ENCODE results near the gene C3orf20. TPM values are rescaled to one million over a fixed set of nuclear protein-coding genes. Genes with fewer than 3 reads are reported as not detected.

C3orf20 gene
- total RNA-seq, 1 donor from 2014 or later, result not detected

- TF ChIP-seq CTCF (IDR thresholded peaks at IDR 0.05), result no peak
- no peaks in the 10 kb centered on the region for H3K36me3 Mint-ChIP-seq (ENCODE audit: low read depth)
- no peak for DNase-seq (ENCODE audit: low spot score)
- H3K27ac Mint-ChIP-seq (ENCODE audit: unreplicated experiment), result no peak overlapping the region
- peaks cover 13% of the 10 kb centered on the region for H3K9me3 Mint-ChIP-seq (ENCODE audit: low read depth)
- peaks cover 7% of the 10 kb centered on the region for H3K27me3 Mint-ChIP-seq (ENCODE audit: low read depth)
- no peaks in the 10 kb centered on the region for H3K4me1 Mint-ChIP-seq (ENCODE audit: low read depth)
- no peak overlapping the region for H3K4me3 Mint-ChIP-seq (ENCODE audit: unreplicated experiment)
Observed at GRCh38 chr3:14698601-14699244, 23.8 kb downstream of the C3orf20 start.

- Mint-ChIP-seq H3K4me1 (ENCODE audit: low read depth) (no peaks in the 10 kb centered on the region), H3K36me3 (ENCODE audit: low read depth) (no peaks in the 10 kb centered on the region), H3K9me3 (ENCODE audit: low read depth) (peaks cover 4% of the 10 kb centered on the region), H3K27me3 (ENCODE audit: low read depth) (peaks cover 11% of the 10 kb centered on the region), H3K4me3 (ENCODE audit: unreplicated experiment) (no peak overlapping the region), H3K27ac (ENCODE audit: unreplicated experiment) (no peak overlapping the region)
- no peak for TF ChIP-seq CTCF (IDR thresholded peaks at IDR 0.05)
- DNase-seq (ENCODE audit: low spot score), result no peak
Observed at GRCh38 chr3:14699643-14700042, 24.7 kb downstream of the C3orf20 start.

GRCh38 chr3:14700891-14701290 lies 25.9 kb downstream of the C3orf20 start:
- TF ChIP-seq CTCF (IDR thresholded peaks at IDR 0.05), result no peak
- Mint-ChIP-seq H3K4me1 (ENCODE audit: low read depth) (no peaks in the 10 kb centered on the region), H3K9me3 (ENCODE audit: low read depth) (peaks cover 4% of the 10 kb centered on the region), H3K36me3 (ENCODE audit: low read depth) (no peaks in the 10 kb centered on the region), H3K27ac (ENCODE audit: unreplicated experiment) (no peak overlapping the region), H3K27me3 (ENCODE audit: low read depth) (peaks cover 11% of the 10 kb centered on the region), H3K4me3 (ENCODE audit: unreplicated experiment) (no peak overlapping the region)
- DNase-seq (ENCODE audit: low spot score), result peak; percentile 58

GRCh38 chr3:14701676-14702075 lies 26.7 kb downstream of the C3orf20 start:
- TF ChIP-seq CTCF (IDR thresholded peaks at IDR 0.05), result no peak
- Mint-ChIP-seq H3K4me3 (ENCODE audit: unreplicated experiment) (no peak overlapping the region), H3K9me3 (ENCODE audit: low read depth) (peaks cover 4% of the 10 kb centered on the region), H3K4me1 (ENCODE audit: low read depth) (no peaks in the 10 kb centered on the region), H3K27me3 (ENCODE audit: low read depth) (peaks cover 12% of the 10 kb centered on the region), H3K27ac (ENCODE audit: unreplicated experiment) (no peak overlapping the region), H3K36me3 (ENCODE audit: low read depth) (no peaks in the 10 kb centered on the region)
- no peak for DNase-seq (ENCODE audit: low spot score)

- TF ChIP-seq CTCF (IDR thresholded peaks at IDR 0.05), result no peak
- no peak overlapping the region for H3K27ac Mint-ChIP-seq (ENCODE audit: unreplicated experiment)
- no peak overlapping the region for H3K4me3 Mint-ChIP-seq (ENCODE audit: unreplicated experiment)
- peaks cover 4% of the 10 kb centered on the region for H3K9me3 Mint-ChIP-seq (ENCODE audit: low read depth)
- no peak for DNase-seq (ENCODE audit: low spot score)
- H3K36me3 Mint-ChIP-seq (ENCODE audit: low read depth), result no peaks in the 10 kb centered on the region
- H3K4me1 Mint-ChIP-seq (ENCODE audit: low read depth), result no peaks in the 10 kb centered on the region
- H3K27me3 Mint-ChIP-seq (ENCODE audit: low read depth), result peaks cover 10% of the 10 kb centered on the region
Observed at GRCh38 chr3:14703128-14703750, 28.3 kb downstream of the C3orf20 start.

Measured in chondrocyte (in vitro differentiated cells).